Chondrocyte (in vitro differentiated cells): ENCODE data around the gene C16orf89. TPM values are rescaled to one million over a fixed set of nuclear protein-coding genes. Genes with fewer than 3 reads are reported as not detected.
"Not testable (repeated sequence)": the region's sequence is repeated elsewhere in the genome, so short reads cannot be mapped to it uniquely, and the experiment has no call there.

Experiments used
- DNase-seq: peaks from one replicate; pipeline ENCODE4 v3.0.0; 2021; ENCODE audit warnings: mixed read lengths, low spot score
- H3K27ac Mint-ChIP-seq: one replicate; pipeline ENCODE4 v1.8.0; 2021; ENCODE audit warnings: mild to moderate bottlenecking, moderate library complexity, mixed read lengths; ENCODE audit not compliant: unreplicated experiment
- H3K27me3 Mint-ChIP-seq: 2 replicates; pipeline ENCODE4 v1.8.0; 2021; ENCODE audit warnings: low read depth, mixed read lengths
- H3K36me3 Mint-ChIP-seq: 2 replicates; pipeline ENCODE4 v1.8.0; 2021; ENCODE audit warnings: low read depth, mixed read lengths
- H3K4me1 Mint-ChIP-seq: 2 replicates; pipeline ENCODE4 v1.8.0; 2021; ENCODE audit warnings: low read depth, mild to moderate bottlenecking, mixed read lengths
- H3K4me3 Mint-ChIP-seq: one replicate; pipeline ENCODE4 v1.8.0; 2021; ENCODE audit warnings: mild to moderate bottlenecking, moderate library complexity, mixed read lengths; ENCODE audit not compliant: unreplicated experiment
- H3K9me3 Mint-ChIP-seq: 2 replicates; pipeline ENCODE4 v1.8.0; 2021; ENCODE audit warnings: low read depth, mixed read lengths
- total RNA-seq: library from RNA; stranded (reverse); gene quantifications from 3 replicates; pipeline ENCODE4 v1.2.1, GENCODE V29; 2021
- TF ChIP-seq, protein P1 (sequence below): fragments of 200-600 bp; sonication (generic); IDR thresholded peaks from 2 replicates; pipeline ENCODE4 v1.5.0; 2021; ENCODE audit warnings: antibody characterized with exemption, mild to moderate bottlenecking, moderate library complexity

The C16orf89 gene
- total RNA-seq, 1 donor from 2014 or later: not detected

DNA sequence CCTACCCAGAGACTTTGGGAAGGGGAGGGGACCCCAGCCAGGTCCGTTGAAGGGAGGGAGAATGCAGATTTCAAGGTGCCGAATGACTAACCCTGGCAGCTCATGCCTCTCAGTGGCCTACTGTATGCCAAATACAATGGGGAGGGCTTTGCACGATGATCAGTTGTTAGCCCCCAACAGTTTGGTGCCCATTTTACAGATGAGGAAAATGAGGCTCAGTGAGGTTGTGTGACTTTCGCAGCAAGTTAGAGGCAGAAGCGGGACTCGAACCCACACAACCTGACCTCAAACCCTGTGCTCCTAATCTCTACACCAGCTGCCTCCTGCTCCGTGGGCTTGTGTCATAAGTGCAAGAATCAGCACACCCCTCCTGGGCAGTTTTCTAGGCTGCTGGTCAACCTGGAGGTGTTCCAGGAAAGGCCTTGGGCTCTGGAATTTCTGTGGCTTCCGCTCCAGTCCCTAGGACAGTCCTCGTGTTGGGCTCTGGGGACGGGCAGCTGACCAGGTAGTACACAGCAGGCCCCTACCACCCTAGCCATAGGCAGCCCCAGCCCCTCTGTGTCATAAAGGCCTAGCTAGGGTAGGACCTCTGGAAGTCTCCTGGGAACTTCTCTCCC lies 20.1 kb downstream of the C16orf89 start:
- H3K27ac Mint-ChIP-seq: no peak overlapping the region

DNA sequence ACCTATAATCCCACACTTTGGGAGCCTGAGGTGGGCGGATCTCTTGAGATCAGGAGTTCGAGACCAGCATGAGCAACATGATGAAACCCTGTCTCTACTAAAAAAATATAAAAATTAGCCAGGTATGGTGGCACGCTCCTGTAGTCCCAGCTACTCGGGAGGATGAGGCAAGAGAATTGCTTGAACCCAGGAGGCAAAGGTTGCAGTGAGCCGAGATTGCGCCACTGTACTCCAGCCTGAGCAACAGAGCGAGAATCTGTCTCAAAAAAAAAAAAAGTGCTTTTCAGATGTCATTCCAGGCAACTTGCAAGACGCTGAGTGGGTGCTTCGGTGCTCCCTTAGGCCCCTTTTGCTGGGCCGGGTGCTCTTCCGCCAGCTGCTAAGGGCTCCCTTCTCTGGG lies 21.2 kb downstream of the C16orf89 start:
- H3K9me3 Mint-ChIP-seq, H3K36me3 Mint-ChIP-seq, H3K4me3 Mint-ChIP-seq, H3K4me1 Mint-ChIP-seq, DNase-seq, H3K27ac Mint-ChIP-seq: not testable (repeated sequence)
- H3K27me3 Mint-ChIP-seq: peaks cover 43% of the 10 kb centered on the region

More for the DNA sequence above, 20.1 kb downstream of the C16orf89 start:
- TF ChIP-seq, protein P1, sequence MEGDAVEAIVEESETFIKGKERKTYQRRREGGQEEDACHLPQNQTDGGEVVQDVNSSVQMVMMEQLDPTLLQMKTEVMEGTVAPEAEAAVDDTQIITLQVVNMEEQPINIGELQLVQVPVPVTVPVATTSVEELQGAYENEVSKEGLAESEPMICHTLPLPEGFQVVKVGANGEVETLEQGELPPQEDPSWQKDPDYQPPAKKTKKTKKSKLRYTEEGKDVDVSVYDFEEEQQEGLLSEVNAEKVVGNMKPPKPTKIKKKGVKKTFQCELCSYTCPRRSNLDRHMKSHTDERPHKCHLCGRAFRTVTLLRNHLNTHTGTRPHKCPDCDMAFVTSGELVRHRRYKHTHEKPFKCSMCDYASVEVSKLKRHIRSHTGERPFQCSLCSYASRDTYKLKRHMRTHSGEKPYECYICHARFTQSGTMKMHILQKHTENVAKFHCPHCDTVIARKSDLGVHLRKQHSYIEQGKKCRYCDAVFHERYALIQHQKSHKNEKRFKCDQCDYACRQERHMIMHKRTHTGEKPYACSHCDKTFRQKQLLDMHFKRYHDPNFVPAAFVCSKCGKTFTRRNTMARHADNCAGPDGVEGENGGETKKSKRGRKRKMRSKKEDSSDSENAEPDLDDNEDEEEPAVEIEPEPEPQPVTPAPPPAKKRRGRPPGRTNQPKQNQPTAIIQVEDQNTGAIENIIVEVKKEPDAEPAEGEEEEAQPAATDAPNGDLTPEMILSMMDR: no peak
- H3K4me3 Mint-ChIP-seq: no peak overlapping the region
- peaks cover 49% of the 10 kb centered on the region for H3K27me3 Mint-ChIP-seq
- DNase-seq: peak; percentile 75
- H3K4me1 Mint-ChIP-seq: no peaks in the 10 kb centered on the region
- peaks cover 14% of the 10 kb centered on the region for H3K9me3 Mint-ChIP-seq
- peaks cover 5% of the 10 kb centered on the region for H3K36me3 Mint-ChIP-seq

DNA sequence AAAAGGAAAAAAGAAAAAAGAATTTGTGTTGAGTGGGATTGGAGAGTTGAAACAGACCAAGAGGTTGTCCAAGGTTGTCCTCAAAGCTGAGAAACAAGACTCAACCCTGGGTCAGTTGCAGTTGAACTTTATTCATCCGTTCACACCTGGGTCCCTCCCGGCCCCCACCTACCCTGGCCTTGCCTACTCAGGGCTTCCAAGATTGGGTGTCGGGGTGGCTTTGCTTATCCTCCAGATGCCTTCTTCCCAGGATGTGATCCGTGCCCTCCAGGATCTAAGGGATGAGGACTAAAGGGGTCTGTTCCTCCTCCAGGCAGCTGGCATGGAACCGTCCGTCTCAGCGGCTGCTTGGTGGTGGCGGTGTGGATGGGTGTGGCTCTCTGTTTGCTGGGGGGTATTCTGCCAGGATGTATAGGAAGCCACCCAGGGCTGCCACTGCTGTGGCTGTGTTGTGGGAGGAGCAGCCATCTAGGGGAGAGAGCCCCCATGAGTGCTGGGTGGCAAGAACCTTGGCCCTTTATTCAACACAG lies 21.7 kb downstream of the C16orf89 start:
- peaks cover 39% of the 10 kb centered on the region for H3K27me3 Mint-ChIP-seq
- peaks cover 6% of the 10 kb centered on the region for H3K9me3 Mint-ChIP-seq
- TF ChIP-seq, protein P1: no peak
- peaks cover 2% of the 10 kb centered on the region for H3K36me3 Mint-ChIP-seq
- no peak overlapping the region for H3K27ac Mint-ChIP-seq
- no peak overlapping the region for H3K4me3 Mint-ChIP-seq
- H3K4me1 Mint-ChIP-seq: no peaks in the 10 kb centered on the region
- DNase-seq: peak; percentile 57

DNA sequence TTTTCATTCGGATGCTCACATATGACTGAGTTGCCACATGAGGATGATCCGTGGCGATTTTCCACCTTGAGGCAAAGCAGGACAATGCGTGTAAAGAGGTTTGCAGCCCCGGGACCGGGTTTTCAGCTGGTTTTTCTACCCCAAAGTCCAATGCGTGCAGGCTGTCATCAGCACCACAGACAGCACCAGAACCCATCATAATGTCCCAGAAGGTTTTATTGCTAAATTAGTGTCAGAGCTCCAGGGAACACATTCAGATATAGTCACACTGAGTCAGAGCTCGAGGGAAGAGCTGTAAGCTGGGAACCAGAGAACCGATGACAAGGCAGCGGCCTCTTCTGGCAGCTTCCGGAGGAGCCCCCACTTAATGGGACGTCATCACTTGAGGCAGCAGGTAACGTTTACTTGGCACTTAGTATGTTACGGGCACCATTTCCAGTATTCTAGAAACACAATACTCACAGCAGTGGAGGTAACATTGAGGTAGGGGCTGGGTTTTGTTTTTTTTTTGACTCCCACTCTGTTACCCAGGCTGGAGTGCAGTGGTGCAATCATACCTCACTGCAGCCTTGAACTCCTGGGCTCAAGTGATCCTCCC lies 23.1 kb downstream of the C16orf89 start:
- TF ChIP-seq, protein P1: peak; percentile 28
- Mint-ChIP-seq H3K36me3 (peaks cover 2% of the 10 kb centered on the region), H3K27me3 (peaks cover 33% of the 10 kb centered on the region), H3K27ac (no peak overlapping the region), H3K4me3 (no peak overlapping the region), H3K9me3 (no peaks in the 10 kb centered on the region), H3K4me1 (no peaks in the 10 kb centered on the region)
- peak; percentile 35 for DNase-seq

DNA sequence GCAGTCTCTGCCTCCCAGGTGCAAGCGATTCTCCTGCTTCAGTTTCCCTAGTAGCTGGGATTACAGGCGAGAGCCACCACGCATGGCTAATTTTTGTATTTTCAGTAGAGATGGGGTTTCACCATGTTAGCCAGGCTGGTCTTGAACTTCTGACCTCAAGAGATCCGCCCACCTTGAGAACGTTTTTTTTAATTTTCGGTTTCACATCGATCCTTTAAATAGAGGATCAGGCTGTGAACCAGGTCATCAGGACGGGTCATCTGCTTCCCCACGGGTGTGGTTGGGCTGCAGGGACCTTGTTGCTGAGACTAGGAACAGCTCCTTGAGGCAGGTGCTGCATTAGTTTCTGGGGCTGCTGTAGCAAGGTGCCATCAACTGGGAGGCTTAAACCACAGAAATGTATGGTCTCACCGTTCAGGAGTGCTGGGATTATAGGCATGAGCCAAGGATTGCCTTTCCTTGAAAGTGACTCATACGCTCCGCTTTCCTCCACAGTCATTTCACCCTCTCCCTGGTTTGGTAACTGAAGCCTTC lies 24.1 kb downstream of the C16orf89 start:
- TF ChIP-seq, protein P1: no peak
- peaks cover 27% of the 10 kb centered on the region for H3K27me3 Mint-ChIP-seq
- H3K36me3 Mint-ChIP-seq: peaks cover 1% of the 10 kb centered on the region
- no peak for DNase-seq
- H3K9me3 Mint-ChIP-seq: no peaks in the 10 kb centered on the region
- H3K4me3 Mint-ChIP-seq: no peak overlapping the region
- H3K27ac Mint-ChIP-seq: no peak overlapping the region
- no peaks in the 10 kb centered on the region for H3K4me1 Mint-ChIP-seq
